Measurements from ENCODE around the gene WTAP. TPM values are rescaled to one million over a fixed set of nuclear protein-coding genes. Genes with fewer than 3 reads are reported as not detected.
A peak's percentile ranks its signal among the peaks of the same experiment; 100 is the strongest.

Gene WTAP
- total and polyA plus RNA-seq, 3 experiments from 2014 or later: 95.1 to 149 (median 103) TPM

GRCh38 chr6:159805440-159806020 is 78.2 kb downstream of the WTAP start:
- Histone ChIP-seq H3K36me3 (ENCODE audit: insufficient read depth, low read length) (no peaks in the 10 kb centered on the region), H3K27ac (ENCODE audit: low read depth, low read length) (no peak overlapping the region), H3K4me3 (ENCODE audit: low read length) (no peak overlapping the region), H3K27me3 (ENCODE audit: insufficient read depth, low read length, poor library complexity, severe bottlenecking) (no peaks in the 10 kb centered on the region), H3K4me1 (ENCODE audit: insufficient read depth, low read length) (no peaks in the 10 kb centered on the region), H3K9me3 (ENCODE audit: low read length) (no peaks in the 10 kb centered on the region)
- ChIA-PET CTCF (interaction anchor here (1.2 kb wide), 1 partner anchor 115 kb away, joined by 3 read pairs; no protein-coding TSS in a partner anchor), POLR2A (no interaction called here)
- H3K9me3 Mint-ChIP-seq: no peaks in the 10 kb centered on the region
- no peak overlapping the region for H3K4me3 Mint-ChIP-seq
- peaks cover 0 to 5% (median 4%) of the 10 kb centered on the region in 3 donors for H3K36me3 Mint-ChIP-seq
- H3K27ac Mint-ChIP-seq: peak overlapping the region in 1 of 8 donors; percentile 47
- peaks cover 0 to 1% of the 10 kb centered on the region in 2 donors for H3K27me3 Mint-ChIP-seq
- no peak for DNase-seq
- H3K4me1 Mint-ChIP-seq: no peaks in the 10 kb centered on the region

Other genes starting within 250 kb of the WTAP start
- 10 to 100 TPM; 82.9 to 86.6 TPM for gene SOD2, start 34.3 kb upstream of the WTAP start, total RNA-seq
- gene SOD2, start 34.3 kb upstream of the WTAP start, polyA plus RNA-seq: 85.0 TPM
- 10 to 100 TPM; 68.8 to 69.7 TPM for gene ACAT2, start 34.5 kb downstream of the WTAP start, total RNA-seq
- gene ACAT2, start 34.5 kb downstream of the WTAP start, polyA plus RNA-seq: 33.3 TPM
- 100 to 1,000 TPM; 589 to 617 TPM for gene TCP1, start 62.1 kb downstream of the WTAP start, total RNA-seq
- 98.2 TPM for gene TCP1, start 62.1 kb downstream of the WTAP start, polyA plus RNA-seq
- 100 to 1,000 TPM; 129 to 130 TPM for gene MRPL18, start 63.0 kb downstream of the WTAP start, total RNA-seq
- gene MRPL18, start 63.0 kb downstream of the WTAP start, polyA plus RNA-seq: 101 TPM
- gene PNLDC1, start 72.8 kb downstream of the WTAP start, total RNA-seq: under 1 TPM; 0.39 to 0.80 TPM
- not detected for gene PNLDC1, start 72.8 kb downstream of the WTAP start, polyA plus RNA-seq
- not detected for gene MAS1, start 163.5 kb downstream of the WTAP start, total RNA-seq
- gene MAS1, start 163.5 kb downstream of the WTAP start, polyA plus RNA-seq: not detected
- 10 to 100 TPM; 91.4 to 93.7 TPM for gene IGF2R, start 241.6 kb downstream of the WTAP start, total RNA-seq
- 27.5 TPM for gene IGF2R, start 241.6 kb downstream of the WTAP start, polyA plus RNA-seq

All from CD8-positive, alpha-beta memory T cell (primary cell).